Measurements from ENCODE around the gene CADM3.

Gene CADM3

DNA sequence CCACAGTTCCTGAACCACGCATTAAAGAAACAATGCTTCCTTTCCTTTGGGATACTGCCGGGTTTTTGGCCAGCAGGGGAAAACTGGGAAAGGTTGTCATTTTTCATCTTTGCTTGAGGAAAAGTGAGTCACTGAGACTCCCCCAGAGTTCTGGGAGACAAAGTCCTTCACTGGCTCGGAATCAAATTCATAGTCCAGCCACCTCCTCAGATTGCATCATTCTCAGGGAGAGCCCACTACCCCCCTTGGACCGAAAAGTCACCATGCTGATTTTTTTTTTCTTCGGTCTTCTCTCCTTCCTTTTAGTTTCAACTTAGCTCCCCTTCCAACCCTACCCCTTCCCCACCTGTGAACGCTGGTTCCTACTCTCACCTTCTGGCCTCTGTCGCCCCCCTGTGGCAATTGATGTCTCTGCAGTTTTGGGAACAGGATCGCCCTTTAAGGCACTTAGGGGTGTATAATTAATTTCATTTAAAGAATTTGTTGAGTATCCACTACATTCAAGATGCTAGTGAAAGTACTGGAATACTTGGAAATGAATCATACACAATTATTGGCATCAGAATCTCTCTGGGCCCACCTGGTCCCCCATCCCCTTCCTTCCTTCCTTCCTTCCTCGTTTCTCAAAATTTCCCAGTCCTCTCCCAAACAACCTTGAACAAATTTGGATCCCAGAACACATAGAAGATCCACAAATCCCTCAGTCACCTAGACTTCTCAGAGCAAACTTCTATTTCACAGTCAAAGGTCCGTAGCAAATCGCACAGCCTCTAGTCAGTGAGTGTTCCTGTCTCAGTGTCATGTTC is 40.1 kb downstream of the CADM3 start:
- 56% methylated on average over 8 of the region's 11 CpGs for WGBS (ENCODE audit: insufficient coverage)
- Histone ChIP-seq H3K27ac (ENCODE audit: insufficient read depth in 1 of 2, low read depth in 1 of 2, low read length in 2 of 2, poor library complexity in 1 of 2, severe bottlenecking in 2 of 2) (no peak overlapping the region), H3K9me3 (ENCODE audit: control extremely low read depth in 1 of 5, control insufficient read depth in 4 of 5, insufficient read depth in 2 of 5, low read depth in 1 of 5, low read length in 4 of 5) (peaks cover 0 to 4% (median 0%) of the 10 kb centered on the region in 5 experiments), H3K36me3 (ENCODE audit: control insufficient read depth in 4 of 4, insufficient read depth in 4 of 4, low read length in 3 of 4) (no peaks in the 10 kb centered on the region), H3K27me3 (replicated peaks in 2 of 5; ENCODE audit: control insufficient read depth in 4 of 5, insufficient read depth in 5 of 5, low read length in 4 of 5) (peaks cover 3 to 19% (median 10%) of the 10 kb centered on the region in 5 experiments), H3K4me1 (ENCODE audit: control extremely low read depth in 1 of 4, control insufficient read depth in 4 of 4, insufficient read depth in 4 of 4, low read length in 3 of 4) (peaks cover 0 to 3% (median 0%) of the 10 kb centered on the region in 4 experiments), H3K4me3 (ENCODE audit: control insufficient read depth in 1 of 7, extremely low read depth in 1 of 7, insufficient read depth in 4 of 7, low read depth in 2 of 7, low read length in 6 of 7) (no peak overlapping the region)
- peak; percentile 56 to 75 (median 66) for DNase-seq
- CTCF ChIA-PET, result interaction anchor here (0.5 to 18.1 kb wide), 14 partner anchors 13 to 719 kb away, joined by 3 to 230 read pairs (median 3); no protein-coding TSS in a partner anchor
- POLR2A ChIA-PET, result no interaction called here

DNA sequence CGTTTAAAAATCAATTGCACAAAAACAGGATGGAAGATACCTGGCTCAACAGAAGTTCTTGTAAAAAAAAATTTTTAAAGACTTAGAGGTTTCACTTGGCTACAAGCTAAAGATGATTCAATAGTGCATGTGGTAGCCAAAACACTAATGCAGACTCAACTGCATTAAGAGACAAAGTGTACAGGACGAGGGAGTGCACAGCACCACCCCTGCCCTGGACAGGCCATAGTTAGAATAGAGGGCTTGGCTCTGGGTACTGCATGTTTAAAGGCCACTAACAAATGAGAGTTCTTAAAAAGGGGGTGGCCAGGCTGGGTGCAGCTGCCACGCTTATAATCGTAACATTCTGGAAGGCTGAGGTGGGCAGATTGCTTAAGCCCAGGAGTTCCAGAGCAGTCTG is 41.2 kb downstream of the CADM3 start:
- no peak for DNase-seq
- CTCF ChIA-PET, result interaction anchor here (1.1 to 18.1 kb wide), 14 partner anchors 12 to 760 kb away, joined by 3 to 230 read pairs (median 6); no protein-coding TSS in a partner anchor
- 100% methylated on average over 3 of the region's 4 CpGs for WGBS (ENCODE audit: insufficient coverage)
- Histone ChIP-seq H3K4me1 (ENCODE audit: control extremely low read depth in 1 of 4, control insufficient read depth in 4 of 4, insufficient read depth in 4 of 4, low read length in 3 of 4) (peaks cover 0 to 3% (median 0%) of the 10 kb centered on the region in 4 experiments), H3K36me3 (ENCODE audit: control insufficient read depth in 4 of 4, insufficient read depth in 4 of 4, low read length in 3 of 4) (no peaks in the 10 kb centered on the region), H3K4me3 (ENCODE audit: control insufficient read depth in 1 of 7, extremely low read depth in 1 of 7, insufficient read depth in 4 of 7, low read depth in 2 of 7, low read length in 6 of 7) (no peak overlapping the region), H3K27me3 (replicated peaks in 2 of 5; ENCODE audit: control insufficient read depth in 4 of 5, insufficient read depth in 5 of 5, low read length in 4 of 5) (peaks cover 3 to 16% (median 11%) of the 10 kb centered on the region in 5 experiments), H3K9me3 (ENCODE audit: control extremely low read depth in 1 of 5, control insufficient read depth in 4 of 5, insufficient read depth in 2 of 5, low read depth in 1 of 5, low read length in 4 of 5) (peaks cover 0 to 4% (median 0%) of the 10 kb centered on the region in 5 experiments), H3K27ac (ENCODE audit: insufficient read depth in 1 of 2, low read depth in 1 of 2, low read length in 2 of 2, poor library complexity in 1 of 2, severe bottlenecking in 2 of 2) (no peak overlapping the region)
- POLR2A ChIA-PET, result no interaction called here

DNA sequence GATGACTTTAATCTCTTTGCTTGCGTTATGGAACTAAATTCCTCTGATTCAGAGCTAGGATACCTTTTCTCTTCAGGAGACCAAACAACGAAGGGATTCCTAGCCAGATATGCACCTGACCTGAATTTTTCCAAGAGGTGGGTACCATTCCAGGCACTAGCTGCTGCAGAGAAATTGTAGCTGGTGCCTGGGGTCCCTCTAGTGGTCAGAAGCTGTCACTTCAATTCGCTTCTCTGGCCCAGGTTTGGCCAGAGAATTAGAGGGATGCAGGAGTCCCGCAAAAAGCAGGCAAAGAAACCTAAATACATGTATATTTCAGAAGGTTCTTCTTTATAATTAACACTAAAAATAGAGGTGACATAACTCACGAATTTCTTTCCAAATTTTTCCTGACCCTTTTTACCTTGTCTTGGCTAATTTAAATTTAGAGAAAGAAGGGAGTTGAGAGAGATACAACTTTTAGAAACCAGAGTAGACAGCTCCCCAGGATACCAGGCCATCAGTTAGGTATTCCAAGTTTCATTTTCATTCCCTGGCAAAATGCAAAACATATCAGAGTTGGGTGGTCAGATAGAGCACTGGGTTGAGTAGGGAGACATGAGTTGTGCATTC is 42.8 kb downstream of the CADM3 start:
- no peak overlapping the region for H3K4me3 ChIP-seq (ENCODE audit: control insufficient read depth in 1 of 7, extremely low read depth in 1 of 7, insufficient read depth in 4 of 7, low read depth in 2 of 7, low read length in 6 of 7)
- POLR2A ChIA-PET, result no interaction called here
- peaks cover 0 to 4% (median 0%) of the 10 kb centered on the region in 5 experiments for H3K9me3 ChIP-seq (ENCODE audit: control extremely low read depth in 1 of 5, control insufficient read depth in 4 of 5, insufficient read depth in 2 of 5, low read depth in 1 of 5, low read length in 4 of 5)
- WGBS (ENCODE audit: insufficient coverage), result 21% methylated on average over 2 of the region's 5 CpGs
- H3K4me1 ChIP-seq (ENCODE audit: control extremely low read depth in 1 of 4, control insufficient read depth in 4 of 4, insufficient read depth in 4 of 4, low read length in 3 of 4), result peaks cover 0 to 3% (median 0%) of the 10 kb centered on the region in 4 experiments
- no peak overlapping the region for H3K27ac ChIP-seq (ENCODE audit: insufficient read depth in 1 of 2, low read depth in 1 of 2, low read length in 2 of 2, poor library complexity in 1 of 2, severe bottlenecking in 2 of 2)
- peaks cover 0 to 9% (median 0%) of the 10 kb centered on the region in 5 experiments for H3K27me3 ChIP-seq (replicated peaks in 2 of 5; ENCODE audit: control insufficient read depth in 4 of 5, insufficient read depth in 5 of 5, low read length in 4 of 5)
- no peaks in the 10 kb centered on the region for H3K36me3 ChIP-seq (ENCODE audit: control insufficient read depth in 4 of 4, insufficient read depth in 4 of 4, low read length in 3 of 4)
- CTCF ChIA-PET, result interaction anchor here (0.6 to 18.1 kb wide), 26 partner anchors 8 to 678 kb away, joined by 3 to 230 read pairs (median 4); partner anchors contain the start of genes ACKR1 and FCER1A
- DNase-seq, result peak; percentile 40 to 57 (median 48)

DNA sequence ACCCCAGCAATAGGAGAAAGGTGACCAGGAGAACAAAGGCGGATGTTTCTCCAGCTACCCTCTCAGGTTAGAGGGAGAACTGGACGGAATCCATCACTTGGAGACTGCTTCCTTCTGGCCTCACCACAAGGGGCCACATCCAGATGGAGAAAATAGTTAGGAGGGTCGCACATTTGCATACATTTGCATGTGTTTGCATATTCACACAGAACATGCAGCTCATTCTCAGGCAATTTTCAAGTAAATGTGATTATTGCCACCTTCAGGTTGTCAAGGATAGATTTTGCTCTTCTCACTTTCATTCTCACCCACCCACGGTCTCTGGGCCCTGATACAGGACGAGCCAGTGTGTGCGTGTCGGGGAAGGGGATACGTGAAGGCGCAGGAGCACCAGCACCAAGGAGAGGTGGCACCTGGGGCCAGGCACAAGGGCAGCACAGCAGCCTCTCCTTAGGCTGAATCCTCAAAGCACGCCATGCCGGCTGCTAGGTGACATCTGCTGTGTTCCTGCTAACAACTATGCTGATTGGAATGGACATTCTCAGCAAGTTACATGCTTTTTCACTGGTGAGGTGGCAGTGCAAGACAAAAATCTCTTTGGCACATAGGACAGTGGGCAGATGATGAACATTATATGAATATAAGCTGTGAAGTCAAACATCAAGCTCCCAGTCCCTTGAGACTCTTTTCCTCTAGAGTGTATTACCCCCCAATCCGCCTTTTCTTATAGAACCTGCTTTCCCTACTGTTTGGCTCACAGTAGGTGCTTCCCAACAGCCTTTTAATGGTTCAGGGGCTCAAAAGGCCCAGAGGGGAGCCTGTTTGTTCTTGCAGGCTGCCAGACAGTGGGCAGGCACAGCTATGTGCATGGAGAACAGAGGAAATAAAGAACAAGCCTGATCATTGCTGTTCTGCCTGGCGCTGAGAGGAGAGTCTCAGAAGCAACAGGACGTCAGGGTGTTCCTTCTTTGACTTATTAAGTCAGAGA is 47.5 kb downstream of the CADM3 start:
- Histone ChIP-seq H3K4me3 (ENCODE audit: control insufficient read depth in 1 of 7, extremely low read depth in 1 of 7, insufficient read depth in 4 of 7, low read depth in 2 of 7, low read length in 6 of 7) (no peak overlapping the region), H3K9me3 (ENCODE audit: control extremely low read depth in 1 of 5, control insufficient read depth in 4 of 5, insufficient read depth in 2 of 5, low read depth in 1 of 5, low read length in 4 of 5) (no peaks in the 10 kb centered on the region), H3K4me1 (ENCODE audit: control extremely low read depth in 1 of 4, control insufficient read depth in 4 of 4, insufficient read depth in 4 of 4, low read length in 3 of 4) (no peaks in the 10 kb centered on the region), H3K36me3 (ENCODE audit: control insufficient read depth in 4 of 4, insufficient read depth in 4 of 4, low read length in 3 of 4) (no peaks in the 10 kb centered on the region), H3K27me3 (replicated peaks in 2 of 5; ENCODE audit: control insufficient read depth in 4 of 5, insufficient read depth in 5 of 5, low read length in 4 of 5) (peaks cover 0 to 8% (median 0%) of the 10 kb centered on the region in 5 experiments), H3K27ac (ENCODE audit: insufficient read depth in 1 of 2, low read depth in 1 of 2, low read length in 2 of 2, poor library complexity in 1 of 2, severe bottlenecking in 2 of 2) (no peak overlapping the region)
- DNase-seq, result no peak
- POLR2A ChIA-PET, result no interaction called here
- CTCF ChIA-PET, result interaction anchor here (1.2 to 18.1 kb wide), 3 partner anchors 10 to 56 kb away, joined by 4 to 230 read pairs (median 5); no protein-coding TSS in a partner anchor
- 97% methylated on average over 13 of the region's 14 CpGs for WGBS (ENCODE audit: insufficient coverage)

DNA sequence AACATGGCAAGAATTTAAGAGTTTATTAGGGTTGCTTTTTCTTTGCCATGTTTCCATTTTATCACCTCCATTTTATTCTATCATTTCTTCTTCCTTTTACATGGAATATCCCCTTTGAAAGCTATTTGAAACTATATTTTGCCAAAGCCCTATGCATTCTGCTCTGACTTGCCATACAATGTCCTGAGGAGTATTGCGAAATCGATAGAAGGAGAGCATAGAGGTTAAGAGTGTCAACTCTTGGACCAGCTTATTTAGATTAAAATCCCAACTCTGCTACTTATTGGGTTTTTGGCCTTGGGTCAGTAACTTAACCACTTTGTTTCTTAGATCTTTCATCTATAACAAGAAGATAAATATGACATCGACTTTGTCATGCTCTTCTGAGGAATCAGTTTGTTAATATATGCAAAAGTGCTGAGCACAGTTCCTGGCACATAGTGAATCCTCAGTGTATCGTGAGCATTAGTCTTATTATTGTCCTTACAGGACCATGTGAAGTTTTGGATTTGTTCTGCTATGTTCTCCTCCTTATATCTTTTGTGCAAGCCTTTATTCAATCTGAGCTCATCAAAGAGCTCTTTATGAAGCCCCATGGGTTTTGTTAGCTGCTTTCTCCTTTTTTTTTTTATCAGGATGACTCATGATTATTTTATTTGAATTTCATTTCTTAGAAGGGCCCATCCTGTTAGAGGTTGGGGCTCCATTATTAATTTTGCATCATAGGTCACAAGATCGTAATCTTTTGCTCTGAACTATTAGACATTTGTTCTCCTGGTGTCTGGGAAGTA is 50.9 kb downstream of the CADM3 start:
- 100% methylated on average over 2 of the region's 5 CpGs for WGBS (ENCODE audit: insufficient coverage)
- ChIA-PET POLR2A (no interaction called here), CTCF (interaction anchor here (1.4 kb wide), 1 partner anchor 8 kb away, joined by 4 read pairs; no protein-coding TSS in a partner anchor)
- H3K9me3 ChIP-seq (ENCODE audit: control extremely low read depth in 1 of 5, control insufficient read depth in 4 of 5, insufficient read depth in 2 of 5, low read depth in 1 of 5, low read length in 4 of 5), result no peaks in the 10 kb centered on the region
- H3K36me3 ChIP-seq (ENCODE audit: control insufficient read depth in 4 of 4, insufficient read depth in 4 of 4, low read length in 3 of 4), result no peaks in the 10 kb centered on the region
- no peak overlapping the region for H3K4me3 ChIP-seq (ENCODE audit: control insufficient read depth in 1 of 7, extremely low read depth in 1 of 7, insufficient read depth in 4 of 7, low read depth in 2 of 7, low read length in 6 of 7)
- H3K27ac ChIP-seq (ENCODE audit: insufficient read depth in 1 of 2, low read depth in 1 of 2, low read length in 2 of 2, poor library complexity in 1 of 2, severe bottlenecking in 2 of 2), result no peak overlapping the region
- no peaks in the 10 kb centered on the region for H3K4me1 ChIP-seq (ENCODE audit: control extremely low read depth in 1 of 4, control insufficient read depth in 4 of 4, insufficient read depth in 4 of 4, low read length in 3 of 4)
- peaks cover 0 to 6% (median 0%) of the 10 kb centered on the region in 5 experiments for H3K27me3 ChIP-seq (replicated peaks in 2 of 5; ENCODE audit: control insufficient read depth in 4 of 5, insufficient read depth in 5 of 5, low read length in 4 of 5)
- DNase-seq, result no peak

DNA sequence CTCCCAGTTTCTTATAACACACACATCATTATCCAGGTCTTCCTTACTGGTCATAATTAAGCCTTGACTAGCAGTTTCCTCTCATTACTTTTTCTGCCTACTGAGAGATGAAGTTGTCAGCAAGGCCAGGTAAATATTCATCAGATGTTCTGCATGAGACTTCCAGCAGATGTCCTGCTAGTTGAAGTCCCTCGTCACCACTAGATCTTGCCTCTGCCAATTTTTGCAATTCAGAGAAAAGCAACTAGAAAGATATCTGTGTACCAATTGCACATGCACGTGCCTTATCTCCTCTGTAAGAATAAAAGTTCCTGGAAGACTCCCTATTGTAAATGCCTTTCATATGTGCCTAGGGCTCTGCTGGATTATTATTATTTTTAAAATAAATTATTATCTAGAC is 51.6 kb downstream of the CADM3 start:
- H3K4me1 ChIP-seq (ENCODE audit: control extremely low read depth in 1 of 4, control insufficient read depth in 4 of 4, insufficient read depth in 4 of 4, low read length in 3 of 4), result no peaks in the 10 kb centered on the region
- POLR2A ChIA-PET, result no interaction called here
- H3K36me3 ChIP-seq (ENCODE audit: control insufficient read depth in 4 of 4, insufficient read depth in 4 of 4, low read length in 3 of 4), result no peaks in the 10 kb centered on the region
- H3K27me3 ChIP-seq (replicated peaks in 2 of 5; ENCODE audit: control insufficient read depth in 4 of 5, insufficient read depth in 5 of 5, low read length in 4 of 5), result peaks cover 0 to 3% (median 0%) of the 10 kb centered on the region in 5 experiments
- no peak for DNase-seq
- H3K4me3 ChIP-seq (ENCODE audit: control insufficient read depth in 1 of 7, extremely low read depth in 1 of 7, insufficient read depth in 4 of 7, low read depth in 2 of 7, low read length in 6 of 7), result no peak overlapping the region
- CTCF ChIA-PET, result interaction anchor here (1.4 to 3.1 kb wide), 2 partner anchors 9 kb away, joined by 4 to 18 read pairs; no protein-coding TSS in a partner anchor
- 92% methylated on average over 1 of the region's 2 CpGs for WGBS (ENCODE audit: insufficient coverage)
- no peak overlapping the region for H3K27ac ChIP-seq (ENCODE audit: insufficient read depth in 1 of 2, low read depth in 1 of 2, low read length in 2 of 2, poor library complexity in 1 of 2, severe bottlenecking in 2 of 2)
- H3K9me3 ChIP-seq (ENCODE audit: control extremely low read depth in 1 of 5, control insufficient read depth in 4 of 5, insufficient read depth in 2 of 5, low read depth in 1 of 5, low read length in 4 of 5), result no peaks in the 10 kb centered on the region
